Mesendoderm (in vitro differentiated cells): ENCODE data around the gene RASGRP2.
A peak's percentile ranks its signal among the peaks of the same experiment; 100 is the strongest.

Source experiments
- DNase-seq: peaks from one replicate; pipeline ENCODE4 v3.0.0; 2013
- H2AK5ac ChIP-seq: 2 replicates; pipeline ENCODE4 v1.6.1; 2013; ENCODE audit warnings: low read length, inconsistent platforms
- H2BK120ac ChIP-seq: 2 replicates; pipeline ENCODE4 v1.6.1; 2013; ENCODE audit warnings: low read depth, mild to moderate bottlenecking, low read length, moderate library complexity, mixed read lengths
- H2BK15ac ChIP-seq: replicated peaks from 2 replicates; pipeline ENCODE4 v1.6.1; 2013; ENCODE audit warnings: low read depth, mild to moderate bottlenecking, moderate library complexity
- H2BK5ac ChIP-seq: 2 replicates; pipeline ENCODE4 v1.6.1; 2013; ENCODE audit warnings: low read length, inconsistent platforms
- H3K18ac ChIP-seq: 2 replicates; pipeline ENCODE4 v1.6.1; 2013; ENCODE audit warnings: mild to moderate bottlenecking, low read length, mixed read lengths
- H3K23ac ChIP-seq: one replicate; pipeline ENCODE4 v1.6.1; 2013; ENCODE audit warnings: low read length
- H3K27ac ChIP-seq: 2 replicates; pipeline ENCODE4 v1.5.1; 2013; ENCODE audit warnings: low read depth, mild to moderate bottlenecking, inconsistent platforms, low read length, moderate library complexity
- H3K27me3 ChIP-seq: 2 replicates; pipeline ENCODE4 v1.6.1; 2013; ENCODE audit warnings: low read length, control low read depth, mild to moderate bottlenecking, inconsistent platforms; ENCODE audit not compliant: insufficient read depth, poor library complexity
- H3K36me3 ChIP-seq: 2 replicates; pipeline ENCODE4 v1.6.1; 2013; ENCODE audit warnings: low read length, inconsistent platforms; ENCODE audit not compliant: control insufficient read depth, insufficient read depth
- H3K4ac ChIP-seq: one replicate; pipeline ENCODE4 v1.6.1; 2013; ENCODE audit warnings: low read depth, mild to moderate bottlenecking, low read length, moderate library complexity
- H3K4me1 ChIP-seq: 2 replicates; pipeline ENCODE4 v1.6.1; 2013; ENCODE audit warnings: low read depth, low read length, inconsistent platforms; ENCODE audit not compliant: control insufficient read depth
- H3K4me2 ChIP-seq: 2 replicates; pipeline ENCODE4 v1.6.1; 2013; ENCODE audit warnings: low read length
- H3K4me3 ChIP-seq: 2 replicates; pipeline ENCODE4 v1.5.1; 2013; ENCODE audit warnings: mild to moderate bottlenecking, low read length
- H3K56ac ChIP-seq: one replicate; pipeline ENCODE4 v1.6.1; 2013; ENCODE audit warnings: low read length
- H3K79me1 ChIP-seq: 2 replicates; pipeline ENCODE4 v1.6.1; 2013; ENCODE audit warnings: low read length, inconsistent platforms
- H3K79me2 ChIP-seq: 2 replicates; pipeline ENCODE4 v1.6.1; 2013; ENCODE audit warnings: mild to moderate bottlenecking, low read length; ENCODE audit not compliant: control insufficient read depth, insufficient read depth
- H3K9ac ChIP-seq: 2 replicates; pipeline ENCODE4 v1.6.1; 2013; ENCODE audit warnings: low read length, inconsistent platforms
- H4K5ac ChIP-seq: one replicate; pipeline ENCODE4 v1.6.1; 2013; ENCODE audit warnings: low read length
- H4K8ac ChIP-seq: one replicate; pipeline ENCODE4 v1.6.1; 2013; ENCODE audit warnings: low read depth, mild to moderate bottlenecking, control low read depth, low read length, moderate library complexity
- WGBS: extraction: QIAGEN DNeasy Blood & Tissue Kit; methylation state at CpG from one replicate; pipeline ENCODE4 v1.1.7; 2013; ENCODE audit warnings: low lambda C conversion rate, missing lambda C conversion rate; ENCODE audit not compliant: insufficient coverage; ENCODE audit errors: extremely low coverage; 5-methylcytosine and 5-hydroxymethylcytosine counted together

RASGRP2 gene

GRCh38 chr11:64713016-64713707, 30.8 kb downstream of the RASGRP2 start:
- no peak overlapping the region for H2BK5ac ChIP-seq
- no peak overlapping the region for H2BK15ac ChIP-seq
- no peak overlapping the region for H3K23ac ChIP-seq
- no peaks in the 10 kb centered on the region for H3K36me3 ChIP-seq
- H3K4me3 ChIP-seq, result no peak overlapping the region
- no peak overlapping the region for H3K27ac ChIP-seq
- DNase-seq, result peak; percentile 30
- no peaks in the 10 kb centered on the region for H3K79me1 ChIP-seq
- H4K8ac ChIP-seq, result no peak overlapping the region
- H4K5ac ChIP-seq, result no peak overlapping the region
- no peak overlapping the region for H2AK5ac ChIP-seq
- no peak overlapping the region for H3K4ac ChIP-seq
- peak overlapping the region; percentile 40 for H3K4me2 ChIP-seq
- no peak overlapping the region for H3K18ac ChIP-seq
- H3K27me3 ChIP-seq, result peaks cover 17% of the 10 kb centered on the region
- no CpG with 5 or more reads among the region's 111 CpGs for WGBS
- peak overlapping the region; percentile 49 for H3K56ac ChIP-seq
- H2BK120ac ChIP-seq, result no peak overlapping the region
- peaks cover 6% of the 10 kb centered on the region for H3K4me1 ChIP-seq
- no peaks in the 10 kb centered on the region for H3K79me2 ChIP-seq
- no peak overlapping the region for H3K9ac ChIP-seq

DNA sequence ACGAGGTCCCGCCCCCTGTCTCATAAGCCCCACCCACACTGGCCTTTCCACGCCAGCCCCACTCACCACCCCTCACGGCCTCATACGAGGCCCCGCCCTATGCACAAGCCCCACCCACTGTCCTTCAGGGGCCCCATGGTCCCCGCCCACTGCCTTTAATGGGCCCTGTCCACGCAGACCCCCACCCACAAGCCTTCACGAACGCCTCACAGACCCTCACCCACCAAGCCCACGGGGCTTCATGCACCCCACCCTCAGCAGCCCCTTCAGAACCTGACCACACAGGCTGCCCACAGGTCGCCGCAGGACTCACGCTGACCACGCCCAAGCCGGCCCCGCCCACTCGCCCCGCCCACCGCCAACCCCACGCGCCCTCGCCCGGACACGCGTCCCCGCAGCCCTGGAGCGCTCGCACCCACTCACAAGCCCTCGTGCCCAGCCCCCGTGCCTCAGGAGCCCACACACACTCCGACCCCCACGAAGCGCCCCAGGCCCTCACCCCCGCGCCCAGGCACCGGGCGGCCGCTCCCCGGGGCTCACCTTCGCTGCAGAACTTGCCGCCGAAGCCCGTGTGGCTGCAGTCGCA, 31.4 kb downstream of the RASGRP2 start:
- H3K36me3 ChIP-seq, result no peaks in the 10 kb centered on the region
- H2BK15ac ChIP-seq, result no peak overlapping the region
- H3K4me2 ChIP-seq, result no peak overlapping the region
- no peak for DNase-seq
- no peak overlapping the region for H3K56ac ChIP-seq
- H3K9ac ChIP-seq, result no peak overlapping the region
- H3K27me3 ChIP-seq, result peaks cover 17% of the 10 kb centered on the region
- H2BK120ac ChIP-seq, result no peak overlapping the region
- H3K79me2 ChIP-seq, result no peaks in the 10 kb centered on the region
- no peak overlapping the region for H4K5ac ChIP-seq
- no peak overlapping the region for H4K8ac ChIP-seq
- H3K4me1 ChIP-seq, result peaks cover 6% of the 10 kb centered on the region
- no peak overlapping the region for H3K18ac ChIP-seq
- H3K4ac ChIP-seq, result no peak overlapping the region
- no peak overlapping the region for H3K23ac ChIP-seq
- H3K4me3 ChIP-seq, result no peak overlapping the region
- WGBS, result no CpG with 5 or more reads among the region's 45 CpGs
- H3K27ac ChIP-seq, result no peak overlapping the region
- H2AK5ac ChIP-seq, result no peak overlapping the region
- no peaks in the 10 kb centered on the region for H3K79me1 ChIP-seq
- no peak overlapping the region for H2BK5ac ChIP-seq

GRCh38 chr11:64711956-64712362, 32.0 kb downstream of the RASGRP2 start:
- no CpG with 5 or more reads among the region's 19 CpGs for WGBS
- peaks cover 17% of the 10 kb centered on the region for H3K27me3 ChIP-seq
- no peak overlapping the region for H3K27ac ChIP-seq
- H3K9ac ChIP-seq, result peak overlapping the region; percentile 43
- no peak overlapping the region for H2BK15ac ChIP-seq
- H2AK5ac ChIP-seq, result no peak overlapping the region
- H2BK120ac ChIP-seq, result no peak overlapping the region
- H2BK5ac ChIP-seq, result no peak overlapping the region
- no peak overlapping the region for H3K4me3 ChIP-seq
- H3K79me1 ChIP-seq, result no peaks in the 10 kb centered on the region
- peak overlapping the region; percentile 19 for H3K4me2 ChIP-seq
- H3K4me1 ChIP-seq, result peaks cover 6% of the 10 kb centered on the region
- no peak for DNase-seq
- no peak overlapping the region for H4K8ac ChIP-seq
- H3K56ac ChIP-seq, result peak overlapping the region; percentile 73
- no peak overlapping the region for H4K5ac ChIP-seq
- no peaks in the 10 kb centered on the region for H3K79me2 ChIP-seq
- no peaks in the 10 kb centered on the region for H3K36me3 ChIP-seq
- no peak overlapping the region for H3K18ac ChIP-seq
- no peak overlapping the region for H3K23ac ChIP-seq
- no peak overlapping the region for H3K4ac ChIP-seq

DNA sequence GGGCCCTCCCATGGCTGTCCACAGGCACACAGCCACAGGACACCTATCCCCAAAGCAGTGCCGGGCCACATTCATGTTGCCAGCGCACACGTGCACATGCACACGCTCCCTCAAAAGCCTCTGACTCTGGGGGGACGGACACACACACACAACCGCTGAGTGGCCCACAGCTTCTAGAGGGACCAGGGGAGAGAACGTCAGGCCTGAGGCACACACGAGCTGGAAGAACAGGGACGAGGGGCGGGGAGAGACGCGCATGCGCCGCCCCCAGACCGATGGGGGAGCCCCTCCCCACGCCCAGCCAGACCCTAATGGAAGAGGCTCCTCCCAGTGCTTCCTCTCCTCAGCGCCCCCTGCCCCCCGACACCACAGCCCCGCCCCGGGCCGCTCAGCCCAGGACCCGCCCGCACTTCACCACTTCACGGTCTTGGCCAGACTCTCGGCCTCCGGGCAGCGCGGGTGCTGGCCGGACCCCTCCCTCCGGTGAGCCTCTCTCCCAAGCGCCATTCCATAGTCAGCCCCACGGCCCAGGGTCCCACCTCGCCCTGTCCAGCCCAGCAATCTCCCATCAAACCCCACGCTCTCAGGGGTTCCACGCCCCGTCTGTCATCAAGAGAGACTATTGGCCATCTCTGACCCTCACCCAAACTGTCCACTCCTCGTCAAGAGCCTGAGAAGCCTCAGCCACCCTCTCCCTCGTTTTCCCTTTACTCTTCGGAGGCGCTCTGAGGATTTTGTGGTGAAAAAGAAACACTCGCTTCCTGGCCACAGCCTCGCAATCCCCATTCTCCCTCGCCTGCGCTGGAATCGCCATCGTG, 32.6 kb downstream of the RASGRP2 start:
- no peak overlapping the region for H2BK15ac ChIP-seq
- no CpG with 5 or more reads among the region's 46 CpGs for WGBS
- DNase-seq, result peak; percentile 54

DNA sequence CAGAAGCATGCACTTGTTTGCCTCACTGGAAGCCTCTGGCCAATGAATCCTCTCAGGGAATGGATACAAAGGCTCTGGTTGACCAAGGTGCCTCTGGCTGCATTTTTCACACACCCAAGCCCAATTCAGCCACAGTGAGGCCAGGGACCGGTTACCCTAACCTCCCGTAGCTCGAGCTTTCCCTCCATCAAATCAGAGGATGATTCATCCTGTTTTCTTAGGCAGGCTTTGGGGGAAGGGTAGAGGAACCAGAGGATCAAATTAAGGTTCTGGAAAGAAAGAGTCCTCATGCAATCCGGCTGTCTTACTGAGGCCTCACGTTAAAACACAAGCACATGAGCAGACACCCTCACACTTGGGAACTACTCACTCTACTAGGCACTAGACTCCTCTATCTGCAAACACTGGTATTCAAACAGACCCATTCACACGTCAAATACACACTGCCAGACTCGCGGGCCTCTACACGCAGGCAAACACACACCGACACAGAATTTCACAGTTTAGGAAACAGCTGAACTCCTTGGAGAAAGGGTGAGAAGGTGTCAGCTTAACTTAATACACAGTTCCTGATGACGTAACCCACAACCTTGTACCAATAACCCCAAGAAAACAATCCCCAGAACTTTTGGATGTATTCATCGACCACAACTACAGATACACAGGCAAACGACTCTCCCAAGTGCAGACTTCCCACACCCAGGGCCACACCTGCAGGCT, 33.4 kb downstream of the RASGRP2 start:
- H3K27me3 ChIP-seq, result peaks cover 17% of the 10 kb centered on the region
- WGBS, result no CpG with 5 or more reads among the region's 13 CpGs

More for the DNA sequence above, 32.6 kb downstream of the RASGRP2 start:
- Histone ChIP-seq H3K4me3 (no peak overlapping the region), H3K79me1 (no peaks in the 10 kb centered on the region), H2BK5ac (no peak overlapping the region), H3K9ac (peak overlapping the region; percentile 56), H3K4me2 (peak overlapping the region; percentile 51), H2BK120ac (no peak overlapping the region), H3K56ac (peak overlapping the region; percentile 85), H3K36me3 (no peaks in the 10 kb centered on the region), H3K23ac (no peak overlapping the region), H3K4ac (no peak overlapping the region), H3K18ac (no peak overlapping the region), H3K27ac (no peak overlapping the region), H3K27me3 (peaks cover 17% of the 10 kb centered on the region), H3K4me1 (peaks cover 6% of the 10 kb centered on the region), H4K8ac (no peak overlapping the region), H4K5ac (no peak overlapping the region), H3K79me2 (no peaks in the 10 kb centered on the region), H2AK5ac (no peak overlapping the region)

More for the DNA sequence above, 33.4 kb downstream of the RASGRP2 start:
- no peak overlapping the region for H3K4ac ChIP-seq
- no peaks in the 10 kb centered on the region for H3K79me1 ChIP-seq
- H3K4me1 ChIP-seq, result peaks cover 6% of the 10 kb centered on the region
- H4K8ac ChIP-seq, result no peak overlapping the region
- H3K36me3 ChIP-seq, result no peaks in the 10 kb centered on the region
- no peak overlapping the region for H3K18ac ChIP-seq
- no peak overlapping the region for H2BK5ac ChIP-seq
- H3K23ac ChIP-seq, result no peak overlapping the region
- H3K56ac ChIP-seq, result peak overlapping the region; percentile 85
- no peak overlapping the region for H2BK120ac ChIP-seq
- H4K5ac ChIP-seq, result no peak overlapping the region
- H3K4me3 ChIP-seq, result no peak overlapping the region
- no peaks in the 10 kb centered on the region for H3K79me2 ChIP-seq
- peak overlapping the region; percentile 51 for H3K4me2 ChIP-seq
- H2BK15ac ChIP-seq, result no peak overlapping the region
- peak overlapping the region; percentile 56 for H3K9ac ChIP-seq
- DNase-seq, result peak; percentile 30
- no peak overlapping the region for H2AK5ac ChIP-seq
- H3K27ac ChIP-seq, result no peak overlapping the region
